SU-DHL-6 (cell line): ENCODE measurements around the gene KLHL29.

Experiments used
- H2AFZ ChIP-seq: fragments of 200-600 bp; sonication (generic); 2 replicates; pipeline ENCODE4 v1.6.1; 2014; ENCODE audit warnings: low read depth, mild to moderate bottlenecking, moderate library complexity, mixed read lengths, antibody characterized with exemption, low read length; ENCODE audit not compliant: severe bottlenecking
- H3F3A ChIP-seq: fragments of 200-600 bp; shearing (Covaris generic); 2 replicates; pipeline ENCODE4 v1.6.0; 2016; ENCODE audit warnings: antibody characterized with exemption, mild to moderate bottlenecking; ENCODE audit not compliant: insufficient read depth
- H3K27ac ChIP-seq: fragments of 200-600 bp; sonication (generic); 2 replicates; pipeline ENCODE4 v1.5.1; 2016; ENCODE audit warnings: low read depth, mild to moderate bottlenecking, low read length, moderate library complexity, mixed read lengths
- H3K27me3 ChIP-seq: fragments of 200-600 bp; sonication (generic), shearing (Covaris generic); 2 replicates; pipeline ENCODE4 v1.6.0; 2014; ENCODE audit warnings: mild to moderate bottlenecking, low read length
- H3K36me3 ChIP-seq: fragments of 200-600 bp; sonication (generic); 2 replicates; pipeline ENCODE4 v1.6.1; 2014; ENCODE audit warnings: mild to moderate bottlenecking, low read length, mixed read lengths
- H3K4me2 ChIP-seq: fragments of 300-600, 200-600 bp; shearing (Covaris generic), sonication (generic); 2 replicates; pipeline ENCODE4 v1.6.0; 2014; ENCODE audit warnings: low read length, low read depth, mild to moderate bottlenecking; ENCODE audit not compliant: poor library complexity, severe bottlenecking
- H3K4me3 ChIP-seq: fragments of 200-600 bp; sonication (generic); 2 replicates; pipeline ENCODE4 v1.5.1; 2014; ENCODE audit warnings: antibody characterized with exemption, low read length, mild to moderate bottlenecking, mixed read lengths; ENCODE audit not compliant: insufficient read depth, poor library complexity, severe bottlenecking
- H3K79me2 ChIP-seq: fragments of 200-600 bp; sonication (generic); 2 replicates; pipeline ENCODE4 v1.6.1; 2014; ENCODE audit warnings: mild to moderate bottlenecking, low read length, moderate library complexity; ENCODE audit not compliant: insufficient read depth
- H3K9ac ChIP-seq: fragments of 200-600 bp; sonication (generic); 2 replicates; pipeline ENCODE4 v1.7.0; 2014; ENCODE audit warnings: mild to moderate bottlenecking, low read length
- H3K9me2 ChIP-seq: fragments of 200-600 bp; sonication (generic); replicated peaks from 2 replicates; pipeline ENCODE4 v1.6.1; 2014; ENCODE audit warnings: low read length; ENCODE audit not compliant: insufficient read depth
- H3K9me3 ChIP-seq: fragments of 200-600 bp; sonication (generic); 2 replicates; pipeline ENCODE4 v1.6.1; 2014; ENCODE audit warnings: low read length, mixed read lengths; ENCODE audit not compliant: insufficient read depth
- H4K20me1 ChIP-seq: fragments of 200-600 bp; sonication (generic); 2 replicates; pipeline ENCODE4 v1.6.1; 2014; ENCODE audit warnings: low read depth, mild to moderate bottlenecking, antibody characterized with exemption, low read length, moderate library complexity, mixed read lengths
- EZH2phosphoT487 ChIP-seq: fragments of 200-600 bp; sonication (generic), shearing (Covaris generic); conservative IDR thresholded peaks from 2 replicates; pipeline ENCODE4 v1.6.1; 2018; ENCODE audit warnings: mild to moderate bottlenecking, antibody characterized with exemption, low read length, moderate library complexity, mixed read lengths
- TF ChIP-seq, protein P1 (sequence below): fragments of 200-600 bp; sonication (generic); IDR thresholded peaks from one replicate; pipeline ENCODE4 v1.5.1; 2017; ENCODE audit warnings: antibody characterized with exemption, mild to moderate bottlenecking, low read length, moderate library complexity; ENCODE audit not compliant: insufficient read depth, poor library complexity, severe bottlenecking

Gene KLHL29

DNA sequence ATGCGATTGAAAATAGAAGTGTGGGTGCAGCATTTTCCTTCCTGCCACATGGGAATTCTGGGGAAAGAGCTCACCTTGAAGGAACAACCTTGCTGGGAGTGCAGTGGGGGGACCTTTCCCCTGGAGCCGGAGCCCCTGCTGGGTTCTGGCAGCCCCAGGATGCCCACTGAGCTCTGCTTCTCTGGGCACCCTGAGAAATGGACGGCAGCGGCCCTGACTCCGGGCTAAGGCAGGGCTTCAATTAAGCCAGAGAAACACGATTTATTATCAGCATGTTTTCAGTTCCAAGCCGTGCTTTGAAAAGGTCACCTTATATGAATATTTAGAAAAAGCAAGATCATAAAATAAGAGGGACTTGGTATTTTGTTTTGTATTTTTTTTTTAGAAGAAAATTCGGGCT lies 68.5 kb downstream of the KLHL29 start:
- Histone ChIP-seq H3K9ac (no peak overlapping the region), H3K79me2 (no peaks in the 10 kb centered on the region), H3K4me2 (no peak overlapping the region), H3F3A (no peaks in the 10 kb centered on the region), H3K36me3 (no peaks in the 10 kb centered on the region), H3K4me3 (no peak overlapping the region), H2AFZ (no peak overlapping the region), H3K9me2 (no peaks in the 10 kb centered on the region), H3K27me3 (no peaks in the 10 kb centered on the region), H4K20me1 (no peaks in the 10 kb centered on the region), H3K9me3 (no peaks in the 10 kb centered on the region), H3K27ac (no peak overlapping the region)
- no peak for TF ChIP-seq EZH2phosphoT487
- TF ChIP-seq, protein P1, sequence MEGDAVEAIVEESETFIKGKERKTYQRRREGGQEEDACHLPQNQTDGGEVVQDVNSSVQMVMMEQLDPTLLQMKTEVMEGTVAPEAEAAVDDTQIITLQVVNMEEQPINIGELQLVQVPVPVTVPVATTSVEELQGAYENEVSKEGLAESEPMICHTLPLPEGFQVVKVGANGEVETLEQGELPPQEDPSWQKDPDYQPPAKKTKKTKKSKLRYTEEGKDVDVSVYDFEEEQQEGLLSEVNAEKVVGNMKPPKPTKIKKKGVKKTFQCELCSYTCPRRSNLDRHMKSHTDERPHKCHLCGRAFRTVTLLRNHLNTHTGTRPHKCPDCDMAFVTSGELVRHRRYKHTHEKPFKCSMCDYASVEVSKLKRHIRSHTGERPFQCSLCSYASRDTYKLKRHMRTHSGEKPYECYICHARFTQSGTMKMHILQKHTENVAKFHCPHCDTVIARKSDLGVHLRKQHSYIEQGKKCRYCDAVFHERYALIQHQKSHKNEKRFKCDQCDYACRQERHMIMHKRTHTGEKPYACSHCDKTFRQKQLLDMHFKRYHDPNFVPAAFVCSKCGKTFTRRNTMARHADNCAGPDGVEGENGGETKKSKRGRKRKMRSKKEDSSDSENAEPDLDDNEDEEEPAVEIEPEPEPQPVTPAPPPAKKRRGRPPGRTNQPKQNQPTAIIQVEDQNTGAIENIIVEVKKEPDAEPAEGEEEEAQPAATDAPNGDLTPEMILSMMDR, result no peak

DNA sequence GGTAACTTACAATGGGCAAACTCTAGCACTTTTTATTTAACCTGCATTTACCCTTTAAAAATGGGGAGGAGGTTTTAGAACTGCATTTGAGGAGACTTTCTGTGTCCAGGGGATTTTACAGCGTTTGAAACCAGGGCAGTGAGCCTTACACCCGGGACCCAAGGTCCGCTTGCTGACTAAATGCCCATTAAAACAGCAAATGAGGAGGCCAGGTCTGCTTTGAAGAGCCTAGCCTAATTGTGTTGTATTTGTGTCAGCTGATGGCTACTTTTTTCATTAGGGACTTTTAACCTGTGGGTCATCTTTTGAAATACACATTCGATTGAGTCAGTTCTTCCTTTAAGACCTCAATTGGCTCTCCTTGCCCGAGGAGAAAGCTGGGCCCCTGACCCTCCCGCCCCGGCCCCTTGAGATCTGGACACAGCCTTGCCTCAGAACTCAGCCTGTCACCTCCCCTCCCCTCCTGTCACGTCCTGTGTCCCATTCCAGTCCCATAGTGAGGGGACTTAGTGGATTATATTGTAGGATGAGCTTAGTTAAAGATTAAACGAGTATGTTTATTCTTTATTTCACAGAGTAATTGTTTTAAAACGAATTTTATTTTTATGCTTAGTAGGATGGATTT lies 69.0 kb downstream of the KLHL29 start:
- Histone ChIP-seq H3F3A (no peaks in the 10 kb centered on the region), H3K9ac (no peak overlapping the region), H2AFZ (no peak overlapping the region), H3K27ac (no peak overlapping the region), H3K4me2 (no peak overlapping the region), H3K36me3 (no peaks in the 10 kb centered on the region), H3K9me2 (no peaks in the 10 kb centered on the region), H3K9me3 (no peaks in the 10 kb centered on the region), H3K4me3 (no peak overlapping the region), H4K20me1 (no peaks in the 10 kb centered on the region), H3K27me3 (no peaks in the 10 kb centered on the region), H3K79me2 (no peaks in the 10 kb centered on the region)
- TF ChIP-seq EZH2phosphoT487, result no peak
- TF ChIP-seq, protein P1, result no peak

DNA sequence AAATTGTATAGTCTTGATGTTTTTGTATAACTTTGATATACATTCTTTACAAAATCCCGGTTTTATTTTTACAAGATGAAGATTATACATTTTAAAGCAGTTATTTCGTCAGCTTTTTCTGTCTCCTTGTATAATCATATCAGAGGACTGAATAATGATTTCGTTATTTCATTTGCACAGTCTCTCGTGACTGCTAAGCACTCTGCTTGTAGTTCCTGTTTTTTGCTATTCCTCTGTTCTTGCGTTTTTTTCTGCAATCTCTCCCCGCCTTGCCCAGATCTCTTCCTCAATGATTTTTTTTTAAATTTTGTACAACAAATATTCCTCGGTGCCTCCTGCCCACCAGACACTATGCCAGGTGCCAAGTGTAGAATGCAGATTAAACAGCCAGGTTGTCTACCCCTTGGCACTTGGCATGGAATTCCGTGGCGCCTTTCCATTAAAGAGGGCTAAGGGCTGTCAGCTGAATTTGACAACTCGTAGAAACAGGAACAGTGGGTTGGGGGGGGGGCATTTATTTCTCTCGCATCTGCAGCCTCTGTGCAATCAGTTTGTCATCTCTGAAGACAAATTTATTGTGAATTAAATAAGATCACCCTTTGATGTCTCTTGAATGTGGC lies 69.6 kb downstream of the KLHL29 start:
- no peak overlapping the region for H3K4me3 ChIP-seq
- H3K4me2 ChIP-seq, result no peak overlapping the region
- H3K79me2 ChIP-seq, result no peaks in the 10 kb centered on the region
- H3K9me3 ChIP-seq, result no peaks in the 10 kb centered on the region
- no peak overlapping the region for H3K9ac ChIP-seq
- H3K27me3 ChIP-seq, result no peaks in the 10 kb centered on the region
- H3K36me3 ChIP-seq, result no peaks in the 10 kb centered on the region
- H3K27ac ChIP-seq, result no peak overlapping the region
- TF ChIP-seq, protein P1, result no peak
- no peak for TF ChIP-seq EZH2phosphoT487
- no peak overlapping the region for H2AFZ ChIP-seq
- no peaks in the 10 kb centered on the region for H4K20me1 ChIP-seq
- H3K9me2 ChIP-seq, result no peaks in the 10 kb centered on the region
- no peaks in the 10 kb centered on the region for H3F3A ChIP-seq
